B cell (primary cell): ENCODE data around the gene PYCR2. TPM values are rescaled to one million over a fixed set of nuclear protein-coding genes. Genes with fewer than 3 reads are reported as not detected.

ENCODE experiments used
- ATAC-seq: fragments of 200-7000 bp; cut with Tn5 transposase; one replicate; pipeline ENCODE4 v1.10.0; 2021; ENCODE audit warnings: low read depth, mild to moderate bottlenecking, moderate number of reproducible peaks, moderate library complexity
- CTCF ChIA-PET: fragments of 350-600 bp; sonication (Branson Sonifier 250); formaldehyde crosslinking; loops from one replicate; lab custom pipeline; 2021; ENCODE audit warnings: antibody characterized with exemption, inconsistent platforms; lab: Charles Lee
- POLR2A ChIA-PET: fragments of 350-600 bp; sonication (Branson Sonifier 250); formaldehyde crosslinking; loops from one replicate; lab custom pipeline; 2021; ENCODE audit warnings: antibody characterized with exemption; lab: Charles Lee
- DNase-seq: peaks from one replicate; pipeline ENCODE4 v3.0.0; 2013
- H2AFZ ChIP-seq: 2 replicates; pipeline ENCODE4 v1.6.1; 2012; ENCODE audit warnings: mild to moderate bottlenecking, low read depth, low read length; ENCODE audit not compliant: insufficient read depth, poor library complexity, severe bottlenecking
- H3K27ac ChIP-seq, 2 donors: 1 replicate in 1 of 2; 2 replicates in 1 of 2; pipeline ENCODE4 v1.5.1; 2012 to 2013; ENCODE audit warnings: low read length in 2 of 2, mild to moderate bottlenecking in 2 of 2, moderate library complexity in 1 of 2
- H3K27me3 ChIP-seq, 4 experiments: fragments of 200-600 bp in 1 of 4; sonication (generic) in 1 of 4; replicated peaks in 1 of 4; 1 replicate in 2 of 4; 2 replicates in 2 of 4; pipeline versions ENCODE4 v1.6.1 to v1.7.0; 2013 to 2016; ENCODE audit warnings: low read length in 3 of 4, mild to moderate bottlenecking in 2 of 4, mixed read lengths in 1 of 4, moderate library complexity in 1 of 4; ENCODE audit not compliant: insufficient read depth in 4 of 4, control insufficient read depth in 3 of 4; ENCODE audit errors: control extremely low read depth in 1 of 4
- H3K36me3 ChIP-seq, 2 experiments: replicated peaks in 1 of 2; 1 replicate in 1 of 2; 2 replicates in 1 of 2; pipeline versions ENCODE4 v1.6.1 to v1.7.1; 2013; ENCODE audit warnings: low read length in 1 of 2; ENCODE audit not compliant: insufficient read depth in 2 of 2, control insufficient read depth in 1 of 2; ENCODE audit errors: control extremely low read depth in 1 of 2, extremely low read depth in 1 of 2
- H3K4me1 ChIP-seq, 2 donors: fragments of 200-600 bp in 1 of 2; sonication (generic) in 1 of 2; 1 replicate in 1 of 2; 2 replicates in 1 of 2; pipeline versions ENCODE4 v1.5.1 to v1.6.1; 2013 to 2017; ENCODE audit warnings: low read length in 2 of 2; ENCODE audit not compliant: control insufficient read depth in 2 of 2, insufficient read depth in 2 of 2
- H3K4me2 ChIP-seq: replicated peaks from 2 replicates; pipeline ENCODE3; 2012; ENCODE audit warnings: mild to moderate bottlenecking, low read depth, low read length; ENCODE audit not compliant: poor library complexity, severe bottlenecking
- H3K4me3 ChIP-seq, 5 experiments: fragments of 200-600 bp in 1 of 5; sonication (generic) in 1 of 5; 1 replicate in 3 of 5; 2 replicates in 2 of 5; pipeline versions ENCODE4 v1.5.1 to v1.7.0; 2011 to 2016; ENCODE audit warnings: low read length in 4 of 5, mild to moderate bottlenecking in 4 of 5, low read depth in 2 of 5, control low read depth in 1 of 5, moderate library complexity in 1 of 5; ENCODE audit not compliant: insufficient read depth in 1 of 5; ENCODE audit errors: control extremely low read depth in 1 of 5, extremely low read depth in 1 of 5
- H3K79me2 ChIP-seq: fragments of 200-600 bp; sonication (generic); one replicate; pipeline ENCODE4 v1.6.0; 2016; ENCODE audit warnings: low read length; ENCODE audit not compliant: control insufficient read depth, insufficient read depth
- H3K9ac ChIP-seq: fragments of 200-600 bp; sonication (generic); 2 replicates; pipeline ENCODE4 v1.6.1; 2017; ENCODE audit warnings: mild to moderate bottlenecking, low read length, moderate library complexity
- H3K9me3 ChIP-seq, 3 donors: one replicate each; pipeline versions ENCODE4 v1.6.1 to v1.7.1; 2013; ENCODE audit warnings: low read length in 2 of 3; ENCODE audit not compliant: control insufficient read depth in 2 of 3, insufficient read depth in 1 of 3; ENCODE audit errors: control extremely low read depth in 1 of 3
- H4K20me1 ChIP-seq: 2 replicates; pipeline ENCODE4 v1.6.0; 2012; ENCODE audit warnings: mild to moderate bottlenecking, low read length; ENCODE audit not compliant: insufficient read depth, control insufficient read depth, poor library complexity, severe bottlenecking
- H3K27ac Mint-ChIP-seq: one replicate; pipeline ENCODE4 v1.8.0; 2021; ENCODE audit warnings: mixed read lengths
- H3K27me3 Mint-ChIP-seq: one replicate; pipeline ENCODE4 v1.8.0; 2021; ENCODE audit warnings: mixed read lengths
- H3K4me1 Mint-ChIP-seq: one replicate; pipeline ENCODE4 v1.8.0; 2021; ENCODE audit warnings: mixed read lengths
- H3K4me3 Mint-ChIP-seq: one replicate; pipeline ENCODE4 v1.8.0; 2021; ENCODE audit warnings: mixed read lengths
- H3K9me3 Mint-ChIP-seq: one replicate; pipeline ENCODE4 v1.8.0; 2022; ENCODE audit warnings: mixed read lengths; ENCODE audit not compliant: insufficient read depth
- CTCF ChIP-seq: fragments of 200-600 bp; IDR thresholded peaks from one replicate; pipeline ENCODE4 v1.8.0; 2022; ENCODE audit warnings: antibody characterized with exemption, mild to moderate bottlenecking
- EZH2 ChIP-seq: IDR thresholded peaks from 2 replicates; pipeline ENCODE4 v1.6.1; 2012; ENCODE audit warnings: borderline replicate concordance, low read depth, mild to moderate bottlenecking, moderate library complexity, low read length; ENCODE audit not compliant: insufficient read depth, poor library complexity, severe bottlenecking
- WGBS: methylation state at CpG from one replicate; pipeline ENCODE4 v1.1.5; 2013; ENCODE audit warnings: missing lambda C conversion rate; ENCODE audit not compliant: insufficient coverage; 5-methylcytosine and 5-hydroxymethylcytosine counted together
- intact Hi-C: fragments of 100-400 bp; cut with micrococcal nuclease; formaldehyde crosslinking; loops from one replicate; pipeline ENCODE4 v1.10.0; 2022
- polyA plus RNA-seq: library from polyadenylated mRNA; depleted of rRNA; stranded (reverse); fragments of >200 nt; gene quantifications from 2 replicates; pipeline ENCODE4 v1.2.3, GENCODE V29; 2012
- total RNA-seq, 2 donors: library from RNA; stranded (reverse); fragments of 120-200 nt in 1 of 2; gene quantifications; 1 replicate in 1 of 2; 2 replicates in 1 of 2; pipeline versions ENCODE4 v1.2.3 to v1.2.4, GENCODE V29; 2013 to 2022

The PYCR2 gene
- total and polyA plus RNA-seq, 2 donors (not counting 1 experiment from before 2014, with no cell fraction given): 113 to 134 TPM

GRCh38 chr1:225945564-225945963 lies 21.5 kb upstream of the PYCR2 start:
- no peak overlapping the region for H3K4me3 Mint-ChIP-seq
- ATAC-seq (no peak), DNase-seq (no peak)
- H2AFZ ChIP-seq: no peak overlapping the region
- TF ChIP-seq EZH2: no peak
- TF ChIP-seq CTCF: no peak
- no peak overlapping the region for H3K27ac Mint-ChIP-seq
- POLR2A ChIA-PET: interaction anchor here (0.6 kb wide), 1 partner anchor 519 kb away, joined by 4 read pairs; no protein-coding TSS in a partner anchor
- peaks cover 8 to 11% of the 10 kb centered on the region in 2 donors for H3K4me1 ChIP-seq
- no peaks in the 10 kb centered on the region for H3K36me3 ChIP-seq
- H3K9me3 ChIP-seq: no peaks in the 10 kb centered on the region
- H3K27me3 ChIP-seq: peaks cover 0 to 15% (median 0%) of the 10 kb centered on the region in 4 experiments
- CTCF ChIA-PET: interaction anchor here (0.7 to 1.4 kb wide), 6 partner anchors 27 to 472 kb away, joined by 3 to 4 read pairs (median 3); partner anchors contain the start of gene SRP9
- WGBS: 100% methylated on average over 3 of the region's 4 CpGs
- no peaks in the 10 kb centered on the region for H3K79me2 ChIP-seq
- H3K4me3 ChIP-seq: no peak overlapping the region
- H3K9me3 Mint-ChIP-seq: no peaks in the 10 kb centered on the region
- peaks cover 11% of the 10 kb centered on the region for H3K4me1 Mint-ChIP-seq
- no peak overlapping the region for H3K4me2 ChIP-seq
- H3K9ac ChIP-seq: no peak overlapping the region
- no peak overlapping the region for H3K27ac ChIP-seq
- intact Hi-C loops: loop anchor here (1.0 kb wide), 1 partner anchor 48 kb away; no protein-coding TSS in a partner anchor
- H3K27me3 Mint-ChIP-seq: peaks cover 24% of the 10 kb centered on the region
- no peaks in the 10 kb centered on the region for H4K20me1 ChIP-seq

GRCh38 chr1:225944951-225945350 lies 20.9 kb upstream of the PYCR2 start:
- no peak overlapping the region for H3K4me3 ChIP-seq
- Mint-ChIP-seq H3K4me3 (no peak overlapping the region), H3K9me3 (no peaks in the 10 kb centered on the region), H3K27me3 (peaks cover 21% of the 10 kb centered on the region), H3K27ac (no peak overlapping the region), H3K4me1 (peaks cover 11% of the 10 kb centered on the region)
- ChIA-PET POLR2A (interaction anchor here (0.6 kb wide), 2 partner anchors 33 to 518 kb away, joined by 4 read pairs; no protein-coding TSS in a partner anchor), CTCF (interaction anchor here (0.7 to 1.4 kb wide), 8 partner anchors 18 to 472 kb away, joined by 3 to 4 read pairs (median 3); partner anchors contain the start of gene SRP9)
- H3K36me3 ChIP-seq: no peaks in the 10 kb centered on the region
- H3K4me2 ChIP-seq: peak overlapping the region; percentile 53
- H4K20me1 ChIP-seq: no peaks in the 10 kb centered on the region
- no peaks in the 10 kb centered on the region for H3K9me3 ChIP-seq
- intact Hi-C loops: loop anchor here (1.0 kb wide), 1 partner anchor 48 kb away; no protein-coding TSS in a partner anchor
- TF ChIP-seq EZH2: no peak
- TF ChIP-seq CTCF: no peak
- DNase-seq (peak; percentile 75), ATAC-seq (peak; percentile 85)
- H3K27me3 ChIP-seq: peaks cover 0 to 15% (median 0%) of the 10 kb centered on the region in 4 experiments
- no peak overlapping the region for H3K9ac ChIP-seq
- no peak overlapping the region for H3K27ac ChIP-seq
- H2AFZ ChIP-seq: no peak overlapping the region
- WGBS: 43% methylated on average over 6 of the region's 7 CpGs
- peaks cover 8 to 11% of the 10 kb centered on the region in 2 donors for H3K4me1 ChIP-seq
- no peaks in the 10 kb centered on the region for H3K79me2 ChIP-seq
